WTC11 (cell line): ENCODE measurements around the gene PDAP1. TPM values are rescaled to one million over a fixed set of nuclear protein-coding genes. Genes with fewer than 3 reads are reported as not detected.

Experiments used
- ATAC-seq: fragments of 200-7000 bp; cut with Tn5 transposase; 2 replicates; pipeline ENCODE4 v1.10.0; 2021; ENCODE audit warnings: mild to moderate bottlenecking, moderate library complexity
- CTCF ChIA-PET: fragments of 300-600 bp; sonication (Branson Sonifier 250); formaldehyde crosslinking; loops from one replicate; lab custom pipeline; 2021; ENCODE audit warnings: antibody characterized with exemption; lab: Charles Lee
- POLR2A ChIA-PET: fragments of 350-600 bp; sonication (Branson Sonifier 250); formaldehyde crosslinking; loops from one replicate; lab custom pipeline; 2021; ENCODE audit warnings: antibody characterized with exemption; lab: Charles Lee
- DNase-seq: peaks from one replicate; pipeline ENCODE4 v3.0.0; 2021; ENCODE audit warnings: low spot score
- H3K27ac Mint-ChIP-seq: 2 replicates; pipeline ENCODE4 v1.8.0; 2021; ENCODE audit warnings: mixed read lengths
- H3K27me3 Mint-ChIP-seq: 2 replicates; pipeline ENCODE4 v1.8.0; 2021; ENCODE audit warnings: low read depth, mild to moderate bottlenecking, moderate library complexity, mixed read lengths
- H3K36me3 Mint-ChIP-seq: 2 replicates; pipeline ENCODE4 v1.8.0; 2021; ENCODE audit warnings: mixed read lengths
- H3K4me1 Mint-ChIP-seq: 2 replicates; pipeline ENCODE4 v1.8.0; 2022; ENCODE audit warnings: mixed read lengths
- H3K4me3 Mint-ChIP-seq: 2 replicates; pipeline ENCODE4 v1.8.0; 2021; ENCODE audit warnings: mild to moderate bottlenecking, moderate library complexity, mixed read lengths
- H3K9me3 Mint-ChIP-seq: 2 replicates; pipeline ENCODE4 v1.8.0; 2021; ENCODE audit warnings: mixed read lengths
- ATF2 ChIP-seq: sonication (generic); formaldehyde crosslinking; IDR thresholded peaks from 2 replicates; pipeline ENCODE4 v1.8.1; 2022; ENCODE audit warnings: low read depth, missing genetic modification reagents, borderline replicate concordance
- ATF6 ChIP-seq: sonication (generic); formaldehyde crosslinking; IDR thresholded peaks from 2 replicates; pipeline ENCODE4 v1.8.1; 2023; ENCODE audit warnings: mild to moderate bottlenecking, missing genetic modification reagents
- E2F4 ChIP-seq: sonication (generic); formaldehyde crosslinking; IDR thresholded peaks from 2 replicates; pipeline ENCODE4 v1.8.1; 2022; ENCODE audit warnings: low read depth, mild to moderate bottlenecking, moderate library complexity, missing genetic modification reagents, borderline replicate concordance
- ETV6 ChIP-seq: sonication (generic); formaldehyde crosslinking; IDR thresholded peaks from 2 replicates; pipeline ENCODE4 v1.8.1; 2022; ENCODE audit warnings: mild to moderate bottlenecking, missing genetic modification reagents
- FOXP1 ChIP-seq: sonication (generic); formaldehyde crosslinking; IDR thresholded peaks from 2 replicates; pipeline ENCODE4 v1.8.0; 2022; ENCODE audit warnings: missing genetic modification reagents, mild to moderate bottlenecking, moderate library complexity, borderline replicate concordance
- KAT7 ChIP-seq: sonication (generic); formaldehyde crosslinking; IDR thresholded peaks from 2 replicates; pipeline ENCODE4 v1.8.1; 2023; ENCODE audit warnings: missing genetic modification reagents, mild to moderate bottlenecking, borderline replicate concordance
- NFYB ChIP-seq: sonication (generic); formaldehyde crosslinking; conservative IDR thresholded peaks from 2 replicates; pipeline ENCODE4 v1.8.0; 2022; ENCODE audit warnings: low read depth, missing genetic modification reagents
- RORB ChIP-seq: fragments of 250-450 bp; sonication (Bioruptor Pico); IDR thresholded peaks from 2 replicates; pipeline ENCODE4 v1.9.0; 2021; ENCODE audit warnings: mild to moderate bottlenecking
- SMAD3 ChIP-seq: sonication (generic); formaldehyde crosslinking; IDR thresholded peaks from 2 replicates; pipeline ENCODE4 v1.8.0; 2022; ENCODE audit warnings: missing genetic modification reagents, mild to moderate bottlenecking, borderline replicate concordance
- TEAD4 ChIP-seq: sonication (generic); formaldehyde crosslinking; IDR thresholded peaks from 2 replicates; pipeline ENCODE4 v1.8.0; 2022; ENCODE audit warnings: mild to moderate bottlenecking, missing genetic modification reagents
- TP53 ChIP-seq: sonication (generic); formaldehyde crosslinking; IDR thresholded peaks from 2 replicates; pipeline ENCODE4 v1.8.1; 2023; ENCODE audit warnings: mild to moderate bottlenecking, missing genetic modification reagents
- ZNF671 ChIP-seq: fragments of 250-450 bp; sonication (Bioruptor Pico); IDR thresholded peaks from 2 replicates; pipeline ENCODE4 v1.8.0; 2021; ENCODE audit warnings: mild to moderate bottlenecking
- ZSCAN18 ChIP-seq: fragments of 250-450 bp; sonication (Bioruptor Pico); IDR thresholded peaks from 2 replicates; pipeline ENCODE4 v2.1.2; 2022; ENCODE audit warnings: mild to moderate bottlenecking, moderate library complexity
- total RNA-seq: library from RNA; stranded (reverse); gene quantifications from 3 replicates; pipeline ENCODE4 v1.2.3, GENCODE V29; 2021
- TF ChIP-seq, protein P1 (sequence below): sonication (generic); formaldehyde crosslinking; IDR thresholded peaks from 2 replicates; pipeline ENCODE4 v1.8.0; 2023; ENCODE audit warnings: missing genetic modification reagents, mild to moderate bottlenecking, borderline replicate concordance
- TF ChIP-seq, protein P2 (sequence below): sonication (generic); formaldehyde crosslinking; IDR thresholded peaks from 2 replicates; pipeline ENCODE4 v1.8.0; 2022; ENCODE audit warnings: mild to moderate bottlenecking, missing genetic modification reagents
- TF ChIP-seq, protein P3 (sequence below): sonication (generic); formaldehyde crosslinking; IDR thresholded peaks from 2 replicates; pipeline ENCODE4 v1.8.1; 2023; ENCODE audit warnings: mild to moderate bottlenecking, missing genetic modification reagents, moderate library complexity
- TF ChIP-seq, protein P4 (sequence below): sonication (generic); formaldehyde crosslinking; conservative IDR thresholded peaks from 2 replicates; pipeline ENCODE4 v1.8.1; 2022; ENCODE audit warnings: mild to moderate bottlenecking, missing genetic modification reagents

Gene PDAP1
- total RNA-seq, 1 experiment from 2014 or later = 177 TPM

DNA sequence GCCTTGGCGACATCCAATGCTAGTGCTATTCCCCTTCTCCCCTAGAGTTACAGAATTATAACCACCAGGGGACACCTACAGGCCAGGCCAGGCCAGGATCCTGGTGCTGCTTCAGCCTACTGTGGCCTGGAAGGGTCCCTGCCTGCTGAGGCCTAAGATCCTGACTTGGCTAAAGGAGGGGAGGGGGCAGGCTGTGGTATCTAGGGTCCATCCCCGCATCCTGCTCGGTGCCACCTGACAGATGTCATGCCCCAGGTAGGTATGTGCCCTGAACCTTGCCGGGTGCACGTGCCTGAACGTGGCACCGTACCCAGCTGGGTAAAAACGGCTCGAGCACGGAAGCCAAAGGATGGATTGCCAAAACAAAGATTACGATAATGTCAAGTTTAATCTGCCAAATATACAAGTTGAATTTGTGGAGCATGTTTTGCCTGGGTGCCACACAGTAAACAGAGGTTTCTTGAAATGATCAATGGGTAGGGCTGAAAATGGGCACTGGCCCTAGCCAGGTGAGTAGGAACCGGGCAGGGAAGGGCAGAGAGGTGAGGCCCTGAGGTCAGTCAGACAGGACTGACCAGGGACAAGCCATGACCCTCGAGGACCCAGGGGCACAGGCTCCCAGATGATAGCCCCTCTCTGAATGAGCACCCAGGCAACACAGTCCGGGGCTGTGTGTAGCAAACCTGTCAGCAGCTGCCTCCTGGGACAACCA, 12.6 kb downstream of the PDAP1 start (continued):
- TF ChIP-seq ZSCAN18 (CRISPR knock-in tag) (no peak), KAT7 (CRISPR knock-in tag) (no peak), FOXP1 (CRISPR knock-in tag) (no peak), TP53 (CRISPR knock-in tag) (no peak), E2F4 (no peak), RORB (CRISPR knock-in tag) (no peak)
- TF ChIP-seq, protein P1, sequence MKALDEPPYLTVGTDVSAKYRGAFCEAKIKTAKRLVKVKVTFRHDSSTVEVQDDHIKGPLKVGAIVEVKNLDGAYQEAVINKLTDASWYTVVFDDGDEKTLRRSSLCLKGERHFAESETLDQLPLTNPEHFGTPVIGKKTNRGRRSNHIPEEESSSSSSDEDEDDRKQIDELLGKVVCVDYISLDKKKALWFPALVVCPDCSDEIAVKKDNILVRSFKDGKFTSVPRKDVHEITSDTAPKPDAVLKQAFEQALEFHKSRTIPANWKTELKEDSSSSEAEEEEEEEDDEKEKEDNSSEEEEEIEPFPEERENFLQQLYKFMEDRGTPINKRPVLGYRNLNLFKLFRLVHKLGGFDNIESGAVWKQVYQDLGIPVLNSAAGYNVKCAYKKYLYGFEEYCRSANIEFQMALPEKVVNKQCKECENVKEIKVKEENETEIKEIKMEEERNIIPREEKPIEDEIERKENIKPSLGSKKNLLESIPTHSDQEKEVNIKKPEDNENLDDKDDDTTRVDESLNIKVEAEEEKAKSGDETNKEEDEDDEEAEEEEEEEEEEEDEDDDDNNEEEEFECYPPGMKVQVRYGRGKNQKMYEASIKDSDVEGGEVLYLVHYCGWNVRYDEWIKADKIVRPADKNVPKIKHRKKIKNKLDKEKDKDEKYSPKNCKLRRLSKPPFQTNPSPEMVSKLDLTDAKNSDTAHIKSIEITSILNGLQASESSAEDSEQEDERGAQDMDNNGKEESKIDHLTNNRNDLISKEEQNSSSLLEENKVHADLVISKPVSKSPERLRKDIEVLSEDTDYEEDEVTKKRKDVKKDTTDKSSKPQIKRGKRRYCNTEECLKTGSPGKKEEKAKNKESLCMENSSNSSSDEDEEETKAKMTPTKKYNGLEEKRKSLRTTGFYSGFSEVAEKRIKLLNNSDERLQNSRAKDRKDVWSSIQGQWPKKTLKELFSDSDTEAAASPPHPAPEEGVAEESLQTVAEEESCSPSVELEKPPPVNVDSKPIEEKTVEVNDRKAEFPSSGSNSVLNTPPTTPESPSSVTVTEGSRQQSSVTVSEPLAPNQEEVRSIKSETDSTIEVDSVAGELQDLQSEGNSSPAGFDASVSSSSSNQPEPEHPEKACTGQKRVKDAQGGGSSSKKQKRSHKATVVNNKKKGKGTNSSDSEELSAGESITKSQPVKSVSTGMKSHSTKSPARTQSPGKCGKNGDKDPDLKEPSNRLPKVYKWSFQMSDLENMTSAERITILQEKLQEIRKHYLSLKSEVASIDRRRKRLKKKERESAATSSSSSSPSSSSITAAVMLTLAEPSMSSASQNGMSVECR (CRISPR knock-in tag) = no peak

DNA sequence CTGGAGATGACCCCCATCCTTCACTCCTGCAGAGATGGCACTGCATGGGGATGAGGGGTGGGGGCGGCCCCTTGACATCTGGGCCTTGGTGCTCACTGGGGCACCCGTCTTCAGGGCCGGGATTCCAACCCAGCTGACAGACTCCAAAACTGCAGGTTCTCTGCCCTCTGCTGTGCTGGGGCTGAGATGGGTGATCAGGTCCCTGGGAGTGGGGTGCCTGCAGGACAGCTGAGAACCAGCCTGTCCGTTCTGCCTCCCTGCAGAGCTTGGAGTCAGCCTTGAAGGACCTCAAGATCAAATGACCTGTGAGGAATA, 14.3 kb downstream of the PDAP1 start:
- no peaks in the 10 kb centered on the region for H3K27me3 Mint-ChIP-seq
- TF ChIP-seq SMAD3 (CRISPR knock-in tag) = 0 out of 2 replicates have a peak, but pooled peaks have one; percentile 2
- no peak for TF ChIP-seq ATF2
- H3K4me3 Mint-ChIP-seq = peak overlapping the region; percentile 77
- DNase-seq (no peak), ATAC-seq (no peak)
- H3K4me1 Mint-ChIP-seq = peaks cover 12% of the 10 kb centered on the region
- peaks cover 36% of the 10 kb centered on the region for H3K36me3 Mint-ChIP-seq
- POLR2A ChIA-PET = interaction anchor here (0.7 to 3.5 kb wide), 4 partner anchors 15 to 28 kb away, joined by 4 to 37 read pairs (median 6); partner anchors contain the start of genes BUD31 and PDAP1
- peak overlapping the region; percentile 98 for H3K27ac Mint-ChIP-seq
- H3K9me3 Mint-ChIP-seq = no peaks in the 10 kb centered on the region
- CTCF ChIA-PET = interaction anchor here (2.5 kb wide), 1 partner anchor 28 kb away, joined by 15 read pairs; no protein-coding TSS in a partner anchor

- ChIA-PET CTCF (interaction anchor here (1.1 to 2.5 kb wide), 4 partner anchors 15 to 34 kb away, joined by 5 to 15 read pairs (median 10); partner anchors contain the start of genes BUD31 and PDAP1), POLR2A (interaction anchor here (0.7 to 3.5 kb wide), 4 partner anchors 15 to 29 kb away, joined by 4 to 37 read pairs (median 6); partner anchors contain the start of genes BUD31 and PDAP1)
- Mint-ChIP-seq H3K27me3 (no peaks in the 10 kb centered on the region), H3K9me3 (no peaks in the 10 kb centered on the region), H3K4me3 (peak overlapping the region; percentile 77), H3K36me3 (peaks cover 32% of the 10 kb centered on the region), H3K4me1 (peaks cover 12% of the 10 kb centered on the region), H3K27ac (peak overlapping the region; percentile 98)
- peak; percentile 83 for ATAC-seq
- DNase-seq = peak; percentile 88
- TF ChIP-seq ATF6 (CRISPR knock-in tag) (no peak), ETV6 (no peak), TEAD4 (CRISPR knock-in tag) (no peak), TP53 (CRISPR knock-in tag) (no peak), ZNF671 (CRISPR knock-in tag) (0 out of 2 replicates have a peak, but pooled peaks have one; percentile 44), SMAD3 (CRISPR knock-in tag) (0 out of 2 replicates have a peak, but pooled peaks have one; percentile 11), NFYB (CRISPR knock-in tag) (peak; percentile 42; the same call in 1 of the 2 replicates)
- TF ChIP-seq, protein P2, sequence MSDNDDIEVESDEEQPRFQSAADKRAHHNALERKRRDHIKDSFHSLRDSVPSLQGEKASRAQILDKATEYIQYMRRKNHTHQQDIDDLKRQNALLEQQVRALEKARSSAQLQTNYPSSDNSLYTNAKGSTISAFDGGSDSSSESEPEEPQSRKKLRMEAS (CRISPR knock-in tag) = no peak
- TF ChIP-seq, protein P3, sequence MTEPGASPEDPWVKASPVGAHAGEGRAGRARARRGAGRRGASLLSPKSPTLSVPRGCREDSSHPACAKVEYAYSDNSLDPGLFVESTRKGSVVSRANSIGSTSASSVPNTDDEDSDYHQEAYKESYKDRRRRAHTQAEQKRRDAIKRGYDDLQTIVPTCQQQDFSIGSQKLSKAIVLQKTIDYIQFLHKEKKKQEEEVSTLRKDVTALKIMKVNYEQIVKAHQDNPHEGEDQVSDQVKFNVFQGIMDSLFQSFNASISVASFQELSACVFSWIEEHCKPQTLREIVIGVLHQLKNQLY (CRISPR knock-in tag) = no peak
- TF ChIP-seq, protein P4, sequence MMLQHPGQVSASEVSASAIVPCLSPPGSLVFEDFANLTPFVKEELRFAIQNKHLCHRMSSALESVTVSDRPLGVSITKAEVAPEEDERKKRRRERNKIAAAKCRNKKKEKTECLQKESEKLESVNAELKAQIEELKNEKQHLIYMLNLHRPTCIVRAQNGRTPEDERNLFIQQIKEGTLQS (CRISPR knock-in tag) = no peak
These were observed 14.8 kb downstream of the PDAP1 start for GRCh38 chr7:99393355-99394187.
